ENCODE measurements around the gene PTPRO.

Gene PTPRO

DNA sequence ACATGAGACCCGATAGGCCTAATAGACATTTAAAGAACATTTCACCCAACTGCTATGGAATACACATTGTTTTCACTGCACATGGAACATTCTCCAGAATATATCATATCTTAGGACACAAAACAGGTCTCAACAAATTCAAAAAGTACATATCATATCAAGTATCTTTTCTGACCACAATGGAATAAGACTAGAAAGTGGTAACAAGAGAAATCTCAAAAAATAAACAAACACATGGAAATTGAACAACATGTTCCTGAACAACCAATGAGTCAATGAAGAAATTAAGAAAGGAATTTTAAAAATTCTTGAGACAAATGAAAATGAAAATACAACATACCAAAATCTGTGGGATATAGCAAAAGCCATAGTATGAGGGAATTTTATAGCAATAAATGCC, 208.1 kb downstream of the PTPRO start:
- no peak for DNase-seq

DNA sequence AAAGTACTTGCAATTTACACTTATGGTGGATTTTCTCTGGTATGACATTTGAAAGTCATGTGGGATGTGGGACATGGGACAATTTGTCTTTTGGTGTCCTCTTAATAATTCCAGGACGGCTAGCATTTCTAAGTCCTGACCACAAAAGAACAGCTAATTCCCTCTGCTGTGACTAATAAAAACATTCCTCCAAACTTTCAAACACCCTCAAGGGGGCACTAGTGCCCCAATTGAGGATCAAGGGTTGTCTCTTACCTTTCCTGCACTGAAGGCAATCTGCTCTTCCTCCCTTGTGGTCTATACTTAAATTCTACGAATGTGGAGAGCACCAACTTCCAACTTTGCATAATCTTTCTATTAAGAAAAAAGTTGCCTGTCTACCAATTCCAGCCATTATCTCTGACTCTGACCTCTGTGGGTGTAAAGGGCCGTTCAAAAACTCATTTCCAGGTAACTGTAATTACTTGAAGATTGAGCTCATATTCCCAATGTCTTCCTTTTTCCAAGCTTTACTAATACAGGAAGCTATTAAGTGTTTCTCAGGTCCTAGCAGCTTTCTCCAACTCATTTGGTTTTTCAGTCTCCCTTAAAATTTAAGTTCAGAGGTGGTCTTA, 210.2 kb downstream of the PTPRO start:
- no peak for DNase-seq

DNA sequence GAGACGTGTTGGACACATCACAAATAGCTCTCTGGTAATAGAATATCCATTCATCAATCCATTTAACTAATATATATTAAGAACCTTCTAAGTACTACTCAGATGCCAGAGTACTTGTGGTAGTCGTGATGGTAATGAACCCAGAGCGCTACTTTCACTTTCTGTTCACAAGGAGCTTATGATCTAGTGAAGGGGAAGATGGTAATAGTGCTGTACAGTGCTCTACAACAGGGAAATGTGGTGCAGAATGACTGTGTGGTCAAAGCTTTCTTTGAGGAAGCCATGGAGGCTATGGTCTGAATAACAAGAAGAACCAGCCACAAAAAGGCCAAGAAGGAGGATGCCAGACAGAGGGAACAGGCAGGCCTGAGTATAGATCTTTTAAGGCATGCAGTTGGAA, 212.0 kb downstream of the PTPRO start:
- no peak for DNase-seq

DNA sequence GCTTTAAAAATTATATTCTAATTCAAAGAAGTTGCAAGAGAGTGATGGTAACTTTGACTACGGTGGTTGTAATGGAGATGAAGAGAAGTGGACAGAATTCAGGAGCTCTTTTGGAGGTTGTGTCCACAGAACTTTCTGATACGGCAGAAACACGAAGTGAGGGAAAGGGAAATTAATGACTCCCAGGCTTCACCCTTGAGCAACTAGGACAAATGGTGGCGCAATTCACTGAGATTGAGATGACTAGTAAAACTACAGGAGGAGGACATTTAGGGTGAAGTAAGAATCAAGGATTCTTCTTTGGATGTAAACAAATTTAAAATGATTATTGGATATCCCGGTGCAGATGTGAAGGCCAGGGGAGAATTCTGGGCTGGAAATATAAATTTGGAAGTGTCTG, 212.6 kb downstream of the PTPRO start:
- DNase-seq = no peak

DNA sequence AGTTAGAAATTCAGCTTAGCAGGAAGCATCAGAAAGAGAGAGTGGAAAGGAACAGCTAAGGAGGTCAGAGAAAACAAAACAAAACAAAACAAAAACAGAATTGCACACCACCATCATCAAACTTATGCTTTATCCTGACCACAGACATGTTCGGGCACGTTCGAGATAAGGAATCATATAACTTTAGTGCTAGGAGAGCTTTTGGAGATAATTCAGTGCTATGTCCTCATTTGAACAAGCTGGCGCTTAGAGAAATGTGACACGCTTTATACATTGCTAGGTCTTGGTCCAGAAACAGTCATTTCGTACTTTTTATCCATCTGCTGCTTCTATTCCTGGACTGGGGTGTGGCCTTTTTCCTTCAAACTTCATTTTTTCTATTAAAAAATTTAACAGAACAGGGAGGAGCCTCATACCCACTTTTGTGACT, 213.1 kb downstream of the PTPRO start:
- DNase-seq = no peak

DNA sequence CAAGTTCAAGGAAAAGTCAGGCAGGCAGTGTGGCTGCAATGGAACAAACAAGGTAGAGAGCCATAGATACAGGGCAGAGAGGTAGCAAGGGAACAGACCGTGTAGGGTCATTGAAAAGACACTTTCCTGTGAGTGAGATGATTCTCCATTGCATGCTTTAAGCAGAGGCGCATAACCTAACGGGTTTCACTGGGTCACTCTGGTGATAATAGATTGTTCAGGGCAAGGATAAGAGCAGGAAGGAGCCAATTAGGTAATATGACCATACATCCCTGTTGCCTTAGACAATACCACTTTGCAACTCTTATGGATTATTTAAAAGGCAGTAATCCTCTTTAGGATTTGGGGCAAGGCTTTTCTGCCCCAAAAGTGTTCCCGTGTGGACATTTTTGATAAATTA, 214.1 kb downstream of the PTPRO start:
- DNase-seq = no peak

DNA sequence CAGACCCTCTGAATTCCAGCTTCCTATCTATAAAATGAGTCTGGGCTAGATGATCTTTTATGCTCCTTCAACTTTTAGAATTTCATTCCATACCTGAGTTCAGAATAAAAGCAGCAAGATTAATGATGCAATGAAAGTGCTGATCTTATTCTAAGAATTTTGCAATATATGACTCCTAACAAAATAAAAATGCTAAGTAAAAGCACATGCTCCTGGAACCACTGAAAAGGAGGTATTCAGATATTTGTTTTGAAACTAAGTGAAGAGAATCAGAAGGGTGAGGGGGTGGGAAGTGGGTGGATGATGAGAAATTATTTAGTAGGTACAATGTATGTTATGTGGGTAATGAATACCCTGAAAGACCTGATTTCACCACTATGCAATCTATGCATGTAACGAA, 216.6 kb downstream of the PTPRO start:
- no peak for DNase-seq

DNA sequence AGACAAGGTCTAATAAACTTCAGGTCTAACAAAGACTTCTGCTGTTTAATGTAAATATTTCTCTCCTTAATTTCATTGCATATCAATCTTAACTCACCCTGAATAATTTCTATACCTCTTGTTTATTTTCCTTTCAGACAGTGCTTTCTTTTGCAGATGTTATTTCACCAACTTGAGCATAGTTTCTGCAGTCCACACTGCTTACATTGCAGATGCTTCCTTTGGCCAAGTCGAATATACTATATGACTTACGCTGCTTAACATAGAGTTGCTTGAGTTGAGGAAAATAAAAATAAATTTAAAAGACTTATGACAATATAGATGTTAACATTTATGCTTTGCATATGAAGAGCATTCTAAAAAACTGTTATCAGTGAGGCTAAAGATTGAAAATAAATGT, 217.7 kb downstream of the PTPRO start:
- no peak for DNase-seq

DNA sequence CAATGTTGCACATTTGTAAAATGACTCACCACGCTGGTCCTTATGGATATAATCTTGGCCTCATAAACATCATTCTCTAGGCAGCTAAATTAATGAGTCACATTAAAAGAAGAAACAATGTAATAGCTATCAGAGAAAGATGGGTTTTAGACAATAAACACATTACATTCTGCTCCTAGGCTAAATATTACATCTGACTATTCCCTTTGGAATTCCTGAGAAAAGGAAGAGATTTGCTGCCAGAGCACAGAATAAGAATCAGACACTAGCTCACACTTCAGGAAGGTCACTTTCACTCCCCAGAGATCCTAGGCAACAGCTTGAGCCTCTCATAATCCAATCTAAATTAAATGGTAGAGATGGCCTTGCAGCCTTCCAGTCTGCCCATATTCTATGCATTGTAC, 218.2 kb downstream of the PTPRO start:
- DNase-seq = no peak

DNA sequence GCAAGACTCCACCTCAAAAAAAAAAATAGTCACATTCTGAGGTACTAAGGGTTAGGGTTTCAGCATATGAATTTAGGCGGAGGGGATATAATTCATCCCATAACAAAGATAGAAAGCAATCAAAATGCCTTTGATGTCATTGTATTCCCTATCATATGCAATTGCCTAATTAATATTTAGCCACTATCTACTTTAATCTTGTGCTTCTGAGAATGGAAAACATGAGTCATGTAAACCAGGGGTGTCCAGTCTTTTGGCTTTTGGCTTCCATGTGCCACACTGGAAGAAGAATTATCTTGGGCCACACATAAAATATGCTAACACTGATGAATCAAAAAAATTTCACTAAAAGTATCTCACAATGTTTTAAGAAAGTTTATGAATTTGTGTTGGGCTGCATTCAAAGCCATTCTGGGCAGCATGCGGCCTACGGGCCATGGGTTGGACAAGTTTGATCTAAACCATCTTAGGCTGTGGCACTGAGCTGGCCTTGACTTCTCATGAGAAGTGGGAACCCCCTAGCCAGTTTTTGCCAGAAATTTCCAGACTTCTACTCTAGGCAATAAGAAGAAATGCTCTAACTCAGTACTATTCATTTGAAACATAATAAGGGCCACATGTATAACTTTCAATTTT, 219.8 kb downstream of the PTPRO start:
- DNase-seq = no peak

DNA sequence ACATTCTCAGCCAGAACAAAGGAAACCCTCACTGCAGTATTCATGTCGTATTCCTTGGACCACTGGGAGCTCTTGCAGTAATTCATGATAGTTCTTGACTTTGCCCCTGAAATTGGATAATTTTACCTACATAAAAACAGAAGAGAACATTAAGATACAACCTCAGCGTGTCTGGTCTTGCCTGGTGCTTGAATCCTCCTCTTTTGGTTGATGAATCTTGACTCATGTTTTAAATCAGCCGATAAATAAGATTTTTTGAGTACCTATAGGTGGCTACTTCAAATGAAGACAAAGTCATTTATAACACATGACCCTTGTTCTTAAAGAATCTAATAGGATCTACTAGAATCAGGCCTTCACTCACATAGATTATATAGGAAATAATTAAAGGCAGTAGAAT, 221.0 kb downstream of the PTPRO start:
- no peak for DNase-seq

DNA sequence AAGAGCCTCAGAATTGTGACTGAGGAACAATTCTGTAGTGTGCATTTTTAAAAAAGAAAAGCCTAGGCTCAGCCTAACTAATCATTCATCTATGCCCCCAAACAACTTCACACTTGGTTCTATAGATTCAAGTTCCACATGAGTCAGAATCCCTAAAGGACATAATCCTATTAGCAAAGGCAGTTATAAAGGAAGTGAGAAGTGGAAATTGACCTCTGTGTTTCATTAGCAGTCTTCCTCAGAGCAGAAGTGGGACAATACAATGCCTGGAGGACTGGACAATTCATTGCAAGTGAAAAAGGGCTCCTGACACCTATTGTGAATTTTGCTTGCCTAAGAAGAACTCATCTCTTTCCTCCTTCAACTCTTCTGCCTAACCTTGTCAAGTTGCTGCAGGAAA, 222.3 kb downstream of the PTPRO start:
- DNase-seq = no peak

DNA sequence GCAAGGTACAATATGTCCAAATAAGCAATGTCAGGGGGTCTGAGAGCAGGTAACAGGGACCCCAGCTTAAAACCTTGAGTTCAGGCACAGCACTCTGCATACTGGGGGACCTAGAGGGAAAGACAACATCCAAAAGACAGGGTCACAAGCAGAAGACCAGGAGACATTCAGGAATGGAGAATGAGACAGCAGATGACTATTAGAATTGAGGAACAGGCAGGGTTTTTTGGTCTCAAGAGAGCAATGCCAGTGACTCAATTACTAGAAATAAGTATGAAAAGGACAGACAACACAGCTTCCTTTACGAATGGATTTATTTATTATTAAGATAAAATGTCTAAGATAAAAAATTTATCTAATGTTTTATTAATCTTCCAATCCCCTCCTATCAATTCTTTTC, 223.0 kb downstream of the PTPRO start:
- DNase-seq = no peak

DNA sequence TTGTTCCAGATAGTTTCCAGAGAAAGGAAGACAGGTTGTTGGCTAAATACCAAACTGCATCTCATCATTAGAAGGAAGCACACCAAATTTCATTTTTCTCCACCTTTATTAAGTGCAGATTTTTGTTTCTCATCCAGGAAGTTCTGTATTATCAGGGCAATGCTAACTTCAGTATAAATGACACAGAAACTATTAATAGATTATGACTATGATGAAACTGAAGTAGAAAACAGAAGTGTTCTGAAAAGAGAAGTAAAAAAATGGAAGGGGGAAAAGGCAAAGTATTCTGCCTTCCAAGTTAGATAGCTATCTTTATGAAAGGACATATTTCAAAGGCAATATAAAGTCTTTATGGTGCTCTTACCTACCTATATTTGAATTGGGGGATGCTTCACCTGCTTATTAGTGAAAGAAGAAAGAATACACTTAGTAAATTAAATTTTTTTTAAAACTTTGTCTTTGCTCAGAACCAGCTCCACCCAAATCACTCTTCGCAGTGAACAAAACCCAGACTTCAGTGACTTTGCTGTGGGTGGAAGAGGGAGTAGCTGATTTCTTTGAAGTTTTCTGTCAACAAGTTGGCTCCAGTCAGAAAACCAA, 223.9 kb downstream of the PTPRO start:
- DNase-seq = no peak

DNA sequence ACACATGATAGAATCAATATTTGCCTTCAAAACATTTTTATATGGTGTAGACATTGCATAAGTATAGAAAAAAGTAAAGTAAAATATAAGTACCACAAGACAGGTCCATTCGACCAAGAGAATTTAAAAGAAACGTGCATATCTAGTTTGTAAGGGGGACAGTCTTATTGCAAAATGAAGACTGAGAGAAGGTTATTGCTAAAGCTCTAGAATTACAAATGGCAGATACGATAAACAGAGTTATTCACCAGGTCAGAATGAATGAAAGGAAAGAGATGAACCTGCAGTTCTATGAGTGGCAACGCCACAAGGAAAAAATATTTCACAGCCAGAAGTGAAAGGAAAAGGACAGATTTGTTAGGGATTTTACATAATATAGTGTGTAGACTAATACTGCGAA, 224.8 kb downstream of the PTPRO start:
- DNase-seq = no peak

DNA sequence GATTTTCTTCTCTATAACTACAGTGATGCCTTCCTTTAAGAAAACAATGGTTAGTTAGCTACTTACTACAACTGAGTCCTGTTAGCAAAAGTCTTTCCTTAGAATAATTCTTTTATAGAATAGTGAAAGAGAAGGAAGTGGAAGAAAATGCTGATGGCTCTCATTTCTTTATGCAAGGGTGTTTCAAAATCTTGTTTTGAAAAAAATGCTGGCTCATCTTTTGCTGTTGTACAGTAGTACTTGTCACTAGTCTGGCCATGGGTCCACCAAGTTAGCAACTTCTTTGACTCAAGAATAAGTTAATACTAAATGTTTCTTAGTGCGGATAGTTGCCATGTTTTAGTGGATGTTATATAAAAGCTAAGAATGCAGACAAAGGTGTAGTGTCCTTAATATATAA, 225.4 kb downstream of the PTPRO start:
- DNase-seq = no peak

DNA sequence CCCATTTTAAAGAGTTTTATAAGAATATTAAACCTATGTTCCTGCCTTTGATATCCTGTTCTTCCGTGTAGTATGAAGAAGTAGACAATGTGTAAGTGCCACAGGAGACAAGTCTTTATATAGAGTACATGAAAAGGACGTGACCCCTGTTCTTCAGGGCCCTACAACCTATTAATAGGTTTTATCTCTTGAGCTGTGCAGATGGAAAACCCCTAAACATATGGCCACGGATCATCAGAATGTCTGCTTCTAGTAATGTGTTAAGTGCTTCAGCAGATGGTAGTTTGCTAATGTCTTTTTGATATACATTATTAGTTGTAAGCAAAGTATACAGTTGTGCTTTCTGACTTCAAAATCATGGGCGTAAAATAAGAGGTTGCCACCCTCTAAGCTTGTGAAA, 228.5 kb downstream of the PTPRO start:
- no peak for DNase-seq

DNA sequence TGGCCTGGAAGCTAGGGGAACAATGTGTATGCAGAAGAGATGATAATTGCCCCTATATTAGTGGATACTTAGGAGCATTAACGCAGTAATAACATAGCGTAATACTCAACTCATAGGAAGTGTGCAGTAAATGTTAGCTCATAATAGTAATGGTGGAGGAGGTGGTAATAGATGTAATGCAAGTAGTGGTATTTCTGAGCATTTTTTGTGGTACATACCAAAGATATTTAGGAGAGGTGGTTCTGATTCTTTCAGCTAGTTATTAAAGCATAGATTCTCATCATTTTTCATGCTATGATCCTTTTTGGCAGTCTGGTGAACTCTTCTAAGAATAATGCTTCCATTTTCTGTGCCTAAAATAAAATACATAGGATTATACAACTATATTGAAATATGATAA, 233.1 kb downstream of the PTPRO start:
- no peak for DNase-seq

DNA sequence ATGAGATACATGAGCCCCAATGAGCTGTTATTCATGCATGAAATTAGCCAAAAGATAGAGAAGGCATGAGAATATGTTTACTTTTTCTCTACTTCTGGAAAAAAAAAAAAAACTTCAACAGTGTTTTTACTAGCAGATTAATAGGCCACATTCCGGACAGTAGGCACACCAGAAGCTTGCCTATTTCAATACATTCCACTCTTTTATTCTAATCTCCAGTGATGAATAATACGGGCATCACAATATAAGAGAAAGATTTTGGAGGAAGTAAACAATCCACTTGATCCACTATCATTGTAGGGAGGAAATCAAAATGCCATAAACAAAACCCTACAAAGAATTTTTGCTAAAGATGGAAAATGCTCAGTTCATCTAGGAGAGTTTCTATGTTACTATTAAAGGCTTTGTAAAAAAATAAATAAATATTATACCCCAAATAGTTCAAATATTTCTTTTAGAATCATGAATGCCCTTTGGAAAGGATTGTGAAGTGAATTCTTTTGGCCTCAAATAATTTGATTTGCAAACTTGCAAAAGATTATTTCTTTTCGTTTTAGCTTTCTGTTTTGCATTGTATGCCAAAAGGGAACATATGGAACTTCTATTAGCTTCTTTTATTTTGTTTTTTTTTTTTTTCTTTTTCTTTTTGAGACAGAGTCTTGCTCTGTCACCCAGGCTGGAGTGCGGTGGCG, 234.2 kb downstream of the PTPRO start:
- no peak for DNase-seq

DNA sequence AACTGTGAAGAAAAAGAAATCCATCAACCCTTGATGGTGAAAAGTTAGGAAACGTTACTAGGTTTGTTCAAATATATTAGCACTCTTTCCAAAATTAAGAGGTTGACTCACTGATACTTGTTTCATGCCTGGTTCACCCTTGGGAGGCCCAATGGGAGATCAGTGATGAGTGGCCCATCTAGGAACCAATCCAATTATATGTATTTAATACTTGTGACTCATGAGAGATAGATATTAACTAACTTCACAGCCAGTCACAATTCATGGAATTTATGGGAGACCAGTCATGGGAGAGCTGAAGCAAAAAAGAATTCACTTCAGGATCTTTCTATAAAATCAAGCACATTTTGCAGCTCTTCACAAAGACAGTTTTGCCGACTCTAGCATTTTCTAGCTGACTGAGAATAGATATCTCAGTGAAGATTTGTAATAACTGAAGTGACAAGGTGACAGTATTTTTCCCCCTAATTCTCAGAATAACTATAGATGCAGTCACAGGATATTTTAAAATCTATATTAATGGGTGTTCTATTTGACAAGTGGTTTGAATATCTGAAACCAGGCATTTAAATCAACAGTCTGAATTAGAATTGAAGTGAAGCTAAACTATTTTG, 236.7 kb downstream of the PTPRO start:
- no peak for DNase-seq

DNA sequence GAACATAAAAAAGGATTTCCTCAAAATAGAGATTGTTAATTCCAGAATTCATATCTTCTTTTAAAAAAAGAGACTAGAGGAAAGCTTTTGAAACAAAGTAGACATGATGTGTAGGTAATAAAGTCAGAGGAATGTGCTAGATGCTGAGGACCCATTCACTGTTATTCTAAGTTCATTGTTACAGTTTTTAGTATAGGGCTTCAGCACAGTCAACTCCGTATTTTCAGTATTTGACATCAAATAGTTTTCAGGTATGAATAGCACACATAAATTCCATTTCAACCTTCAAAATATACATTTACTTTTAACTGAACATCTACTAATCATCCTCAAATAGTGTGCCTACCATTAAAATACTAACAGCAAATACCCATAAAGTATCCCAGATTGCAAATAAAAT, 239.1 kb downstream of the PTPRO start:
- DNase-seq = no peak

DNA sequence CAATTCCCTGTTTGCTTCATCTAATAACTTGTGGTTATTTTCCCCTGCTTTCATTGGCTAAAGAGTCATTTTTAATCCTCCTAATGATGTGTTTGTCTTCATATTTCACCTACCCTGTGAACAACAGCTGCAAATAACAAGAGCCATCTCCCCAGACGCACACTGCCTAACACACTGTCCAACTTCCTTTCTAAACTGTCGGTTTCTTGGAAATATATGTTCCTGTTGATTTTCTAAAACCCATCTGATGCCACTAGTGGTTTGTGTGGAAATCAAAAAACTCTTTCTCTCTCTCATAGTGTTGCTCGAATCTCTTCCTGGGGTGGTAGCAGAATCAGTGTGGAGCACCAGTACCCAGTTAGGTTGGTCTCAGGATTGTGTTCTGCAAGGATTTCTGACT, 240.0 kb downstream of the PTPRO start:
- no peak for DNase-seq

DNA sequence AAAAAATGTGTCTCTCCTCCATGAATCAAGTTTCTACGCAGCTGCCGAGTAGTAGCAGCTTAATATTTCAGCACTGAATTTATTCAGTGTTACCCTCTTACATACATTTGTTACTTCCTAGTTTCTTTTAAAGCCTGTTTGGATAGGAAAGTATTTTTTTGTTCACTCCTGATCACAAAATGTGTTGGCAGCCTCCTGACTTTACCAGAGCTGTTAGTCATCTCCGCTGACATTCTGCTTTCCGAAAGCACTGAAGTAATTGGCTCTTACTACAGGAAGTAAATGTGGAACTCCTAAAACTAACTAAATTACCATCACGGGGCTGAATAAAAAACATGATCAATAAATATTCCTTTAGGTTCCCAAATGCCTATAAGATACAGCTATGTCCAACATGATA, 241.4 kb downstream of the PTPRO start:
- DNase-seq = no peak

DNA sequence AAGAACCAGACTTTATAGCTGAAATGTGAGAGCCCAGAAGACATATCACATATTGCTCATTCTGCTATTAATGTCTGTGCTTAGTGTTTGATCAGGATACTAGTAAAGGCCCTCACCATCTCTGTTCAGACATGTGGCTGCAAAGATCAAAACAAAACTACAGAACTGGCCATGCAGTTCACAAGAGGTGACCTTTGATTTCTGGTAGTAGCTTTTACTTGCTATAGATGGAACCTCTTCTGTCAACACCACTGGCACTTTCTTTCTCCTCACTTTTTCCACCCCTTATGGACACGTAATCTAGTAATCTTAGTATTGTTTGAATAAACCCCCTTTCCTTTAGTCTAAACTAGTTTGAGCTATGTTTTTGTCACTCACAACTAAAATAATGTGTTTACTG, 252.0 kb downstream of the PTPRO start:
- DNase-seq = no peak
